ENCODE measurements around the gene CADPS.

GRCh38 chr3:62597491-62597890, 277.7 kb downstream of the CADPS start:
- TF ChIP-seq CTCF (IDR thresholded peaks at IDR 0.05; ENCODE audit: insufficient read depth, low read length) (no peak), POLR2AphosphoS5 (IDR thresholded peaks at IDR 0.05; ENCODE audit: low read depth) (no peak)
